Thymus (tissue), 11 donors: Measurements from ENCODE around the gene ERBB4. TPM values are rescaled to one million over a fixed set of nuclear protein-coding genes. Genes with fewer than 3 reads are reported as not detected.

Experiments
- DNase-seq, 9 donors: peaks; one replicate each; pipeline ENCODE4 v3.0.0-alpha.2; 2013; ENCODE audit warnings: low spot score in 9 of 9, low read depth in 6 of 9, missing footprints in 1 of 9
- H3K27ac ChIP-seq, 2 donors: one replicate each; pipeline ENCODE4 v1.5.1; 2013; ENCODE audit warnings: control low read depth in 1 of 2, low read depth in 1 of 2, low read length in 1 of 2, mild to moderate bottlenecking in 1 of 2, moderate library complexity in 1 of 2
- H3K27me3 ChIP-seq, 2 donors: one replicate each; pipeline ENCODE4 v1.5.1; 2013; ENCODE audit warnings: low read length in 1 of 2; ENCODE audit not compliant: control insufficient read depth in 2 of 2, insufficient read depth in 1 of 2
- H3K36me3 ChIP-seq, 2 donors: one replicate each; pipeline ENCODE4 v1.5.1; 2013; ENCODE audit warnings: low read length in 1 of 2, mild to moderate bottlenecking in 1 of 2, moderate library complexity in 1 of 2; ENCODE audit not compliant: control insufficient read depth in 2 of 2, insufficient read depth in 2 of 2
- H3K4me1 ChIP-seq, 2 donors: one replicate each; pipeline ENCODE4 v1.5.1; 2013; ENCODE audit warnings: low read length in 2 of 2; ENCODE audit not compliant: control insufficient read depth in 2 of 2, insufficient read depth in 2 of 2
- H3K4me3 ChIP-seq, 2 donors: one replicate each; pipeline ENCODE4 v1.5.1; 2013; ENCODE audit warnings: low read length in 2 of 2, control low read depth in 1 of 2, mild to moderate bottlenecking in 1 of 2
- H3K9me3 ChIP-seq, 2 donors: one replicate each; pipeline ENCODE4 v1.5.1; 2013; ENCODE audit warnings: low read length in 1 of 2, mild to moderate bottlenecking in 1 of 2; ENCODE audit not compliant: control insufficient read depth in 2 of 2, insufficient read depth in 1 of 2
- WGBS: extraction: QIAGEN DNeasy Blood & Tissue Kit; methylation state at CpG from one replicate; pipeline ENCODE4 v1.1.7; 2013; 5-methylcytosine and 5-hydroxymethylcytosine counted together
- polyA plus RNA-seq: library from polyadenylated mRNA; stranded (reverse); fragments of 200-250 nt; gene quantifications from one replicate; pipeline ENCODE4 v1.2.3, GENCODE V29; 2013
- total RNA-seq: library from RNA; stranded (reverse); fragments of 120-200 nt; gene quantifications from one replicate; pipeline ENCODE4 v1.2.4, GENCODE V29; 2013
- donor health status: healthy.

Gene ERBB4
- total and polyA plus RNA-seq, 2 donors, result 0.16 to 0.19 TPM

- Histone ChIP-seq H3K27me3 (no peaks in the 10 kb centered on the region), H3K4me1 (no peaks in the 10 kb centered on the region), H3K9me3 (no peaks in the 10 kb centered on the region), H3K4me3 (no peak overlapping the region), H3K36me3 (no peaks in the 10 kb centered on the region), H3K27ac (no peak overlapping the region)
- no peak for DNase-seq
- 82% methylated on average over 4 of the region's 4 CpGs for WGBS
Measured at GRCh38 chr2:212402316-212402715, 136.3 kb downstream of the ERBB4 start.

GRCh38 chr2:212398316-212398715 lies 140.3 kb downstream of the ERBB4 start:
- Histone ChIP-seq H3K4me3 (no peak overlapping the region), H3K4me1 (no peaks in the 10 kb centered on the region), H3K36me3 (no peaks in the 10 kb centered on the region), H3K27ac (no peak overlapping the region), H3K9me3 (no peaks in the 10 kb centered on the region), H3K27me3 (no peaks in the 10 kb centered on the region)
- no peak for DNase-seq
- WGBS, result 94% methylated on average over 1 of the region's 1 CpG

GRCh38 chr2:212392544-212392943 lies 146.1 kb downstream of the ERBB4 start:
- no peaks in the 10 kb centered on the region for H3K27me3 ChIP-seq
- DNase-seq, result no peak
- no peaks in the 10 kb centered on the region for H3K36me3 ChIP-seq
- 96% methylated on average over 3 of the region's 3 CpGs for WGBS
- H3K27ac ChIP-seq, result no peak overlapping the region
- H3K4me3 ChIP-seq, result no peak overlapping the region
- H3K9me3 ChIP-seq, result no peaks in the 10 kb centered on the region
- no peaks in the 10 kb centered on the region for H3K4me1 ChIP-seq

- Histone ChIP-seq H3K36me3 (no peaks in the 10 kb centered on the region), H3K4me1 (no peaks in the 10 kb centered on the region), H3K4me3 (no peak overlapping the region), H3K9me3 (no peaks in the 10 kb centered on the region), H3K27me3 (no peaks in the 10 kb centered on the region), H3K27ac (no peak overlapping the region)
- WGBS, result 90% methylated on average over 2 of the region's 2 CpGs
- no peak for DNase-seq
Measured at GRCh38 chr2:212392043-212392442, 146.6 kb downstream of the ERBB4 start.

GRCh38 chr2:212387146-212387545 lies 151.5 kb downstream of the ERBB4 start:
- Histone ChIP-seq H3K27ac (no peak overlapping the region), H3K36me3 (no peaks in the 10 kb centered on the region), H3K27me3 (no peaks in the 10 kb centered on the region), H3K4me1 (no peaks in the 10 kb centered on the region), H3K4me3 (no peak overlapping the region), H3K9me3 (no peaks in the 10 kb centered on the region)
- WGBS, result 93% methylated on average over 4 of the region's 4 CpGs
- no peak for DNase-seq

- WGBS, result 91% methylated on average over 2 of the region's 2 CpGs
- Histone ChIP-seq H3K27ac (no peak overlapping the region), H3K36me3 (no peaks in the 10 kb centered on the region), H3K27me3 (no peaks in the 10 kb centered on the region), H3K4me1 (no peaks in the 10 kb centered on the region), H3K9me3 (no peaks in the 10 kb centered on the region), H3K4me3 (no peak overlapping the region)
- DNase-seq, result no peak
Measured at GRCh38 chr2:212385241-212385640, 153.4 kb downstream of the ERBB4 start.

GRCh38 chr2:212384027-212384426 lies 154.6 kb downstream of the ERBB4 start:
- Histone ChIP-seq H3K27me3 (no peaks in the 10 kb centered on the region), H3K9me3 (no peaks in the 10 kb centered on the region), H3K4me3 (no peak overlapping the region), H3K4me1 (no peaks in the 10 kb centered on the region), H3K36me3 (no peaks in the 10 kb centered on the region), H3K27ac (no peak overlapping the region)
- DNase-seq, result no peak
- 91% methylated on average over 2 of the region's 2 CpGs for WGBS

GRCh38 chr2:212381428-212382102 lies 157.0 kb downstream of the ERBB4 start:
- no peaks in the 10 kb centered on the region for H3K4me1 ChIP-seq
- H3K27ac ChIP-seq, result no peak overlapping the region
- no peak overlapping the region for H3K4me3 ChIP-seq
- DNase-seq, result no peak
- WGBS, result 93% methylated on average over 1 of the region's 1 CpG
- H3K36me3 ChIP-seq, result no peaks in the 10 kb centered on the region
- H3K9me3 ChIP-seq, result no peaks in the 10 kb centered on the region
- H3K27me3 ChIP-seq, result no peaks in the 10 kb centered on the region

- 76% methylated on average over 3 of the region's 3 CpGs for WGBS
- Histone ChIP-seq H3K36me3 (no peaks in the 10 kb centered on the region), H3K4me1 (no peaks in the 10 kb centered on the region), H3K4me3 (no peak overlapping the region), H3K9me3 (no peaks in the 10 kb centered on the region), H3K27ac (no peak overlapping the region), H3K27me3 (no peaks in the 10 kb centered on the region)
- DNase-seq, result no peak
Measured at GRCh38 chr2:212379103-212379502, 159.5 kb downstream of the ERBB4 start.
